HG03108 (cell line): ENCODE data around the gene ANO10.
"Not testable (repeated sequence)": the region's sequence is repeated elsewhere in the genome, so short reads cannot be mapped to it uniquely, and the experiment has no call there.

ENCODE experiments used
- ATAC-seq: cut with Tn5 transposase; IDR thresholded peaks from one replicate; pipeline ENCODE4 v1.9.1; 2021; ENCODE audit warnings: moderate library complexity; ENCODE audit not compliant: unreplicated experiment

Gene ANO10

DNA sequence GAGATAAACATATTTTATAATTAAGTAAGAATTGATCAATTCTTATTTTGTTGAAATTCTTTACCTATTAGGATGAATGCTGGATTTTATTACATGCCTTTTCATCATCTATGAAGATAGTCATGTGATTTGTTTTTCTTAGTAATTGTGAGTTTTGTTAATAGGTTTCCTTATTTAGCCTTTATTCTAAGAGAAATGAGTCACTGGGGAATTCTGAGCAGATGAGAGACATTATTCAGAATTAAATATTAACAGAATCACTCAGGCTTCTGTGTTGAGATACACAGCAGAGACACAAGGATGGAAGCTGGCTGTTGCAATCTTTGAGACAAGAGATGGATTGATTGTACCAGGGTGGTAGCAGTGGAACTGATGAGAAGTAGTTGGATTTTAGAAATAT is 7.4 kb upstream of the ANO10 start:
- ATAC-seq, result no peak

DNA sequence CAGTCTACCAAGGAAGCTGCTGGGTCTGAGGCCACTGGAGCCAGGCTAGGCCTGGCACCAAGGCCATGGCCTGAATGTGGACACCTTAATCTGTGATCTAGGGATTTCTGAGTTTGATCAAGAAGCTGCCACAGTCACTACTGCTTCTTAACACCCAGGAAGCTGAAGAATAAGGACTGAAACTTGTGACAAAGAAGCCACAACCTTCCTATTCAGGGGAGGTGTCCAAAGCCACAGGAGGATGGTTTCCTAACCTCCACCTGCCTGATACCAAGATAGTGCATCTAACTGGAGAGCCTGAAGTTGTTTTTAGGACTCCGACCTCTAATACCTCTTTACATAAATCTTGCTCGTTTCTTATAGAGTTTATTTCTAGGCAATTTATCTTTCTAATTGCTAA is 5.5 kb upstream of the ANO10 start:
- no peak for ATAC-seq

DNA sequence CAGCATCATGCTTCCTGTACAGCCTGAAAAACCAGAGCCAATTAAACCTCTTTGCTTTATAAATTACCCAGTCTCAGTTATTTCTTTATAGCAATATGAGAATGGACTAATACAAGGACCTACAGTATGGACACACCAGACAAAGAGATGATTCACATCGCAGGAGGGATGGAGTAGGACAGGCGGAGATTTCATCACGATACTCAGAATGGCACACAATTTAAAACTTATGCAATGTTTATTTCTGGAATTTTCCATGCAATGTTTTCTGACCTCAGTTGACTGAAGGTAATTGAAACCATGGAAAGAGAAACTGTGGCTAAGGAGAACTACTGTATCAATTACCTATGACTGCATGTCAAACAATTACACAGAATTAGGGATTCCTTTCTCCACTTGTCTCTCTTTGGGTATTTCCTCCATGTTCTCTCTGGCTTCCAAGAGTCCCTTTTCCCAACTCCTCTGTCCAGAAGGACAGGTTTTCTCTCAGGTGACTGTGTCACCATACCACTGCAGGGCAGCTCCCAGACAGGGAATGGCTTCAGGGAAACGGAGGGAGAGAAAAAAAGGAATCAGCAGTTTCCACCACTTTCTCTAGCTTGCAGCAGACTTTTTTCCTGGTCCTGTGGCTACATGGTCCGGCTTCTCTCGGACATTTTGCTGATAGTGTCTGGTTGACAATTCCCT is 3.0 kb upstream of the ANO10 start:
- no peak for ATAC-seq

DNA sequence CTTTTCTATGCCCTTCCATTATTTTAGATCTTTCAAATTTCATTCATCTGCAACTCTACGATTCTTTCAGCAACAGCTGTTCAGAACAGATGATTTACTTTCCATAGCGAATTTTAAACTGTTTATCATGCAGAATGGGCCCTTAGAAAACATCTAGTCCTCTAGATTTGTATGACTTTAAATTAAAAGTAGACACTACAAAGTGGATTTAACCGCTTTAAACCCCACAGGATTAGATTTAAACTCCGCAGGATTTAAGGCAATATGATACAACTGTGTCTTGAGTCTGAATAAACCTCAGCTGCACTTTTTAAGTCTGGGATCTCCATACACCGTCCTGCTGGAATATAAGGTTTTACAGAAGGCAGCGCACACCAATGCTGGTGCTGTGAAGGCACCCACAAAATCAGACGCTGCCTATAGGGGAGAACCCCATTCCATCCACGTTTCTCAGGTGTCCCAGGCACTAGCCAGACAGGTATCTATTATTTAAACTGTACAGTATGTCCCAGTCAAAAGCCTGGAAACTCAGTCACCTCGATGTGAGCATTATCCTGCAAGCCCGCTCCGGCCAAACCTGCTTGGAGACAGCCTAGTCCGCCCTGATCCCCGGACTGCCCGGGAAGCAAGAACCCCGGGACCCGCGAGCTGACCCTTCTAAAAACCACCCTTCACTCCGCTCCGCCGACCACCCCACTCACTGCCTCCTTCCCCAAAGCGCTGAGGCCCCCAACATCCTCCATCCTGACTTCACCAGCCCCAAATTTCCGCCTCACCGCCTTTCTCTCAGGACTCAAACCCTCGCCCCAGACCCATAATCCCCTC is 768 bp downstream of the ANO10 start:
- no peak for ATAC-seq

DNA sequence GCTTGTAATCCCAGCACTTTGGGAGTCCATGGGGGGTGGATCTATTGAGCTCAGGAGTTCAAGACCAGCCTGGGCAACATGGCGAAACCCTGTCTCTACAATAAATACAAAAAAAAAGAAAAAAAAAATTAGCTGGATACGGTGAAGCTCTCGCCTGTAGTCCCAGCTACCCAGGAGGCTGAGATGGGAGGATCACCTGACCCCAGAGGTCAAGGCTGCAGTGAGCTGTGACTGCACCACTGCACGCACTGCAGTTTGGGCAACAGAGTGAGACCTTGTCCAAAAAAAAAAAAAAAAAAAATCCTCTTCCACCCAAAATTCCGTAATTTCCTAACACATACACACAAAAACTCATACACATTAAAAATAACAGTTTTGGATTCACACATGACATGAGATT is 2.2 kb downstream of the ANO10 start:
- no peak for ATAC-seq

DNA sequence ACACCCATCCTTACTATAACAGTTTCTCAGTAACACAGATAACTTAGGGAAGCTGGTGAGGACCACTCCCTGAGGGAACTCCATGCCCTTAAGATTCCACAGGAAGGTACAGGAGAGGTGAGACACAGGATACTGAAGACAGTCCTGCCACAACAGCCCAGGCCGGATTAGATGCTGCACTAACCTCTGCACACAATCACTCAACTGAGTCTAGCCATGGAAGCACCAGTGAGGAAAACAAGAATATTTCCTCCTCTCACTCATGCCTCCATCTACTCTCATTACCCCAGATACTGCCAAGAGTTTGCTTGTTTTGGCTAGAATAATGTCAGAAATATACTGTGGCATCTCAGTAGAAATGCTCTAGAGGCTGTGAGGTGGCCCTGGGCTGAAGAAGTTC is 3.7 kb downstream of the ANO10 start:
- ATAC-seq, result no peak

DNA sequence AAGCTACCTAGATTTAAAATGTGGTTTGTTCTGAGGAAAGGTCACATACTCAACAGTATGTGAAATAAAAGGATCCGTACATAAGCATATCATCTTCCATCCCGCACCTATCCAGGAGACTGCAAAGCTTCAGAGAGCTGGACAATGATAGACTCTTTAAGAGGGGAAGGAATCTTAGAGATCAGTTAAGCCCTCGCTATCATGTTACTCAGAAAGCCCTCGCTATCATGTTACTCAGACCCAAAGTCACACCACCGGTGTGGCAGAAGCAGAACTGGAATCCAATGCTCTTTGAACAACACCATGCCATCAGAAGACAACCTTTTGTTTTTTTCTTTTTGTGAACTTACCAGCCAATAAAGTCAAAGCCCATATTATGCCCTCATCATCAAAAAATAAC is 5.8 kb downstream of the ANO10 start:
- no peak for ATAC-seq

DNA sequence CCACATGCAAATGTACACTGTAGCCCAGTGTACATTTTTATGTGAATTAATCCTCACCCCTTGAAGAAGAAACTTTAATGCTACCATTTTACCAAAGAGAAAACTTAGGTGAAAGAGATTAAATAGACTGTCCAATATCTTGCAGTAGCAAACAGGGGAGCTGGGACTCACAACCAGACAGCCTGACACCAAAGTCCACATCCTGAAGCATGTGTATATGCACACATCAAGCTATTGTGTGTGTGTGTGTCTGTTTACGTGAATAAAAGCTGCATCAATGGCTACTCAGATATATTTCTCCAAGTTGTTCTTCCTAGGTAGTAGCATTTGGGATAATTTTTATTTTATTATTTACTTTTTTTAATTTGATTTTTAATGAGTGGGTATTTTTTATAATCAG is 6.7 kb downstream of the ANO10 start:
- ATAC-seq, result no peak

DNA sequence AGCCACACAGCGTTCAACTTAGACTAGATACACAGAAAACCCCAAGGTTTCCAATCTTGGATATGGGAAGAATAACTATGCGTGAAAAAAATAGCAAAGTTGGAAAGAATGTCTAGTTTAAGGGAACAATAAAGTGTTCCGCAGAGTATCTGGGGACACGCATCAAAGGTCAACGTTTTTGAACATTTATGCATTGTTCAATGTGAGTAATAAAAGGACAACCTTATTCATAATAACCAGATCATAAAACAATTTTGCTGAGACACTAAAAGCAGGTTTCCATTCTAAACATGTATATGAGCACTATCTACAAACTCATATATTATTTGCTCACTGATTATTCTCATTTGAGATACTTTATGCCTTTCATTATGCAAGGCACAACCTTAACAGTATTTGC is 7.8 kb downstream of the ANO10 start:
- no peak for ATAC-seq

DNA sequence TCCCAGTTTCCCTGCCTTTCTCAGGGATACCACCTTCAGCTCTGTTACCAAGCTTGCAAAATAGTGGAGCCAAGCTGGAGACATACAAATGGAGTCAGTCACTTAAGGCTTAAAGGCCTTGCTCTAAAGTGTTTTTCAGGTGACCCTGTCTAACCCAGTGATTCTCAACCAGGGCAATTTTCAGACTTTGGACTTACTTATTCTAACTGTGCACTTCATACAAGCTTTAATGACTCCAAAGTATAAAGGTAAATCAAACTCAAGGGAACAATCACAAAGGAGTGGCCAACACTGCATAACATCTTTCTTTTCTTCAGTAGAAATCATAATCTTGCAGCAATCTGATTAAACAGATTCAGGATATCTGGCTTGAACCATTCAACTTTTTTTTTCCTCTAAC is 9.4 kb downstream of the ANO10 start:
- ATAC-seq, result no peak

DNA sequence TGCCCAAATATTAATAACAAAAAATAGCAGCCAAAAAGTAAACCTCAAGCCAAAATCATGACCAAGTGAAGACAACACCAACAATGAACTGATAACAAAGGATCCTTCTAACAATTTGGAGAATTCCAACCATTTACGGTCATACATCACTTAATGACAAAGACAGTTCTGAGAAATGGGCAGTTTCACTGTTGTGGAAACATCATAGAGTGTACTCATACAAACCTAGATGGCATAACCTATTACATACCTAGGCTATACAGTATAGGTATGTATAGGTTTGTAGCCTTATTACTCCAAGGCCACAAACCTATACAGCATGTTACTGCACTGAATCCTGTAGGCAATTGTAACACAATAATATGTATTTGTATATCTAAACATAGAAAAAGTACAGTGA is 12.4 kb downstream of the ANO10 start:
- no peak for ATAC-seq

DNA sequence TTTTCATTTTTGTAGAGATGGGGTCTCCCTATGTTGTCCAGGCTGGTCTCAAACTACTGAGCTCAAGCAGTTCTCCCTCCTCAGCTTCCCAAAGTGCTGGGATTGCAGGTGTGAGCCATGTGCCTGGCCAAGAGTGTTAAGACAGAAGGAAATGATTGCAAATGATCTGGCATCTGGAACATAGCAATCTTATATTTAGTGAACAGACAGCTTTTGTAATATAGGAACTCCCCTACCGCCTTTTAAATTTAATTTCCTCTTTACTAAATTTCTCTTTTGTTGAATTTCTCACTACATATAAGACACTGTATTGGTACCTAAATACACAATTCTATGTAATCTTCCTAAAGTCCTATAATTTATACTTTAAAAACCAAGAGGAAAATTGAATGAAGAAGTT is 13.1 kb downstream of the ANO10 start:
- ATAC-seq, result no peak

DNA sequence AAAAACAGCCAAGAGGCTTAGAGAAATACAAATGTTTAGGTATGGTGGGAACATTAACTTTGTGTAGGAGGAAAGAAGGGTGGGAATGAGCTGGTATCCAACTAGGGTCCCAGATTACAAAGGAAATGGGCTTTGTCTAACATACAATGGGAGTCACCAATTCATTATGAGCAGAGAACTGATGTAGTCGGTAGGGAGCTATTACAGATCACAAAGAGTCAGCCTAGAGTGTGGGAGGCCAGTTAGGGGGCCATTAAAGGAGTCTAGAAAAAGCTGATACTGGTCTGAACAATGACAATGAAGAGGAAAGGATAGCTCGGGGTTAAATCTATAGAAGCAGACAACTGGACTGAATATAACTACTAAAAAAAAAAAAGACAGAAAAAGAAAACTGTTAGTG is 15.5 kb downstream of the ANO10 start:
- ATAC-seq, result no peak

DNA sequence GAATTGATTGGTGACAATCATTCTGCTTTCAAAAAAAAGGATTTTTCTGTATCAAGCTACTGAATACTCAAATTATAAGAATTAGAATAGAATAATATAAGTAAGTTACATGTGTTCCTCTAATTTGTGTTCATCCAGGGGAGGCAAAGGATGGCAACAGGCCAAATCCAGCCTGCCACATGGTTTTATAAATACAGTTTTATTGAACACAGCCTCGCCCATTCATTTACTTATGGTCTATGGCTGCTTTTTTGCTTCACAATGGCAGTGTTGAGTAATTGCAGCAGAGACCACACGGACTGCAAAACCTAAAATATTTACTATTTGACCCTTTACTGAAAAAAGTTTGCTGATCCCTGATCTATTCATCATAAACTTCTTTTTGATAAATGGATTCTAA is 21.9 kb downstream of the ANO10 start:
- not testable (repeated sequence) for ATAC-seq

DNA sequence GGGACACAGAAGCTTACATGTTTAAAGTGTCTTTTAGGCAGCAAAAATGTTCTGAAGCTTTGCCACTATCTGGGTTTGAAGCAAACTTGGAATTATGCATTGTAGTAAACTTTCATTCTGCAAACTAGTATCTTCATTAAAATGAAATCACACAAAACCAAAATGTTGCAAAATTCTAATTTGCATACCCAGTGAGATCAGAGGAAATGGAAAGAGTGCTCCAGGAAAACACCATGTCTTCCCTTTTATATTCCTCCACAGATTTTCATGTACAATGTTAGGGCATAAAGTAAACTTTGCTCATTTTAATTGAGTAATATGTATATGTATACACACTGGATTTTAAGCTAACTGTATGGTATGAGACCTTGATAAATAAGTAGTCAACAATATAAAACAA is 23.9 kb downstream of the ANO10 start:
- no peak for ATAC-seq

DNA sequence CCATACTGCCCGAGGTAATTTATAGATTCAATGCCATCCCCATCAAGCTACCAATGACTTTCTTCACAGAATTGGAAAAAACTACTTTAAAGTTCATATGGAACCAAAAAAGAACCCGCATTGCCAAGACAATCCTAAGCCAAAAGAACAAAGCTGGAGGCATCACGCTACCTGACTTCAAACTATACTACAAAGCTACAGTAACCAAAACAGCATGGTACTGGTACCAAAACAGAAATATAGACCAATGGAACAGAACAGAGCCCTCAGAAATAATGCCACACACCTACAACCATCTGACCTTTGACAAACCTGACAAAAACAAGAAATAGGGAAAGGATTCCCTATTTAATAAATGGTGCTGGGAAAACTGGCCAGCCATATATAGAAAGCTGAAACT is 25.6 kb downstream of the ANO10 start:
- ATAC-seq, result not testable (repeated sequence)

DNA sequence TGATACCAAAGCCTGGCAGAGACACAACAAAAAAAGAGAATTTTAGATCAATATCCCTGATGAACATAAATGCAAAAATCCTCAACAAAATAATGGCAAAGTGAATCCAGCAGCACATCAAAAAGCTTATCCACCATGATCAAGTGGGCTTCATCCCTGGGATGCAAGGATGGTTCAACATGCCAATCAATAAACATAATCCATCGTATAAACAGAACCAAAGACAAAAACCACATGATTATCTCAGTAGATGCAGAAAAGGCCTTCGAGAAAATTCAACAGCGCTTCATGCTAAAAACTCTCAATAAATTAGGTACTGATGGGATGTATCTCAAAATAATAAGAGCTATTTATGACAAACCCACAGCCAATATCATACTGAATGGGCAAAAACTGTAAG is 26.5 kb downstream of the ANO10 start:
- ATAC-seq, result not testable (repeated sequence)

DNA sequence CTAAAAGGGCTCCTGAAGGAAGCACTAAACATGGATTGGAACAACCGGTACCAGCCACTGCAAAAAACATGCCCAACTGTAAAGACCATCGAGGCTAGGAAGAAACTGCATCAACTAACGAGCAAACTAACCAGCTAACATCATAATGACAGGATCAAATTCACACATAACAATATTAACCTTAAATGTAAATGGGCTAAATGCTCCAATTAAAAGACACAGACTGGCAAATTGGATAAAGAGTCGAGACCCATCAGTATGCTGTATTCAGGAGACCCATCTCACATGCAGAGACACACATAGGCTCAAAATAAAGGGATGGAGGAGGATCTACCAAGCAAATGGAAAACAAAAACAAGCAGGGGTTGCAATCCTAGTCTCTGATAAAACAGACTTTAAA is 28.2 kb downstream of the ANO10 start:
- not testable (repeated sequence) for ATAC-seq

DNA sequence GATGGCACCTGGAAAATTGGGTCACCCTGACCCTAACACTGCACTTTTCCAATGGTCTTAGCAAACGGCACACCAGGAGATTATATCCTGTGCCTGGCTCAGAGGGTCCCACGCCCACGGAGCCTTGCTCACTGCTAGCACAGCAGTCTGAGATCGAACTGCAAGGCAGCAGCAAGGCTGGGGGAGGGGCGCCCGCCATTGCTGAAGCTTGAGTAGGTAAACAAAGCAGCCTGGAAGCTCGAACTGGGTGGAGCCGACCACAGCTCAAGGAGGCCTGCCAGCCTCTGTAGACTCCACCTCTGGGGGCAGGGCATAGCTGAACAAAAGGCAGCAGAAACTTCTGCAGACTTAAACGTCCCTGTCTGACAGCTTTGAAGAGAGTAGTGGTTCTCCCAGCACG is 29.9 kb downstream of the ANO10 start:
- not testable (repeated sequence) for ATAC-seq

DNA sequence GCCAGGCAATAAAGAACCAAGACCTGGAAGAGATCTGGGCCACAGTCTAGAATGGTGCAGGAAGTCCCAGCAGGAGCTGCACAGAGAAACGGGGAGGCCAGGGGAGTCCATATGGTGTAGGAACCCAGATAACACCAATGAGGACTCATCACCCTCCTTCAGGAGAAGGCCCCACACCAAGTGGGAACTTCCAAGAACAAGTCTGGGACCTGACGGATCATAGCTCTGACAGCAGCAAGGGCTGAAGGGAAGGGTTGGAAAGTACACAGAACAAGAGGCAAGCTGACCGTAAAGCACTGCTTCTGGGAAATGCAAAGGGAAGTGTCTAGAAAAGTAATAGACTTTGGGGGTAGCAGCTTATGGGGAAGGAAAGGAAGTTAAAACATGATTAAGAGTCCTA is 34.5 kb downstream of the ANO10 start:
- ATAC-seq, result no peak

DNA sequence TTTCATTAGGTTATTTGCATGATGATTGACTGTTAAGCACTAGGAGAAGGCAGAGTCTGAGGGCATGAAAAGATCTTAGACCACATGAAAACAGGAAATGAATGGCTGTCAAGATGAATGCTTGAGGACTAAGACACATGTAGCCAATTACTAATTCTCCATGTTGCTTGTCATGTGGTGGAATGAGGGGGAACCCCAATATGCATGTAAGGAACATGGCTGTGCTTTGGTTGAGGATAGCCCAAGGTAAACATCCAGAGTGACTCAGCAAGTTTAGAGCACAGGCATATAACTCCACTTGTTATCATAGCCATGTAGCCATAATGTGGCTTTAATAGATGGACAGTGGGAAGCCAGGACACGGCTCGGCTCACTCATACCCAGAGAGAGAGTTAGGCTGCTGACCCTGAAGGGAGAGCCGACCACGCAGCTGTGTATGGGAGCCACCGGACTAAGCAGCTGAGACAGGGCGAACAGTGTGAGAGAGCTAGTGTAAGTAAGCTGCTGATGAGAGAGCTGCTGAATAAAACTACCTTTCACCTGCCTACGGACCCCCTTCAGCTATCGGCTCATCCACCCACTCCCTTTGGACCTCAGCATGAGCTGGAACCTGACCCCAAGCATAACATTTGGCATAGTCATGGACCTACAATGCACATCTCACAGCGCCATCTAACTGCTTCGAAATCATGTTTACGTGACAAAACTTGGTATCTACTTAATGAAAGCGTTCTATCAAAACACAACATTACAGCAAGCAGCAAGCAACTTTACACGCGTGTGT is 37.6 kb downstream of the ANO10 start:
- ATAC-seq, result no peak

DNA sequence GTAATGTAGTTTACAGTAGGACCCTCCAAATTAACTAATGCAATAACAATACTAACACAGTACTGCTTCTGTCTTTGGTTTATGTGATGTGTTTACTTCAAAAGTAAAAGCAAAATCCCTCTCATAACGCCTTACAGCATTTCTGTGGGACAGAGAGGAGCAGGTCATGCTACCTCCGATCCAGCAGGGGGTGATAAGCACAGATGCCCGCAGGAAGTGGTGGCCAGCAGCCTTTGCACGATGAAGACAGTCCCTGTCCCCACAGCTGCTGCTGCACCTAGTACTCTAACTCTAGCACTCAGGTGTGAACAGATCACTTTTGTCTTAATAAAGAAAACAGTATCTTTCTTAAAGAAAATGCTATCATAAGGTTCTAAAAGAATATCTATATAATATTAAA is 38.3 kb downstream of the ANO10 start:
- no peak for ATAC-seq
